Stimulated activated CD4-positive, alpha-beta T cell treated with anti-CD3 and anti-CD28 coated beads, TNF-alpha, amount 100 ng/mL, for 48 hours (primary cell): ENCODE results near the gene HOXC10.

Experiments used
- DNase-seq, 3 donors: peaks; one replicate each; pipeline ENCODE4 v3.0.0-alpha.2; 2020; ENCODE audit warnings: low read depth in 3 of 3

Gene HOXC10

GRCh38 chr12:53965281-53966084 is 19.5 kb upstream of the HOXC10 start:
- DNase-seq, result no peak

- no peak for DNase-seq
Measured at GRCh38 chr12:53966085-53966384, 18.9 kb upstream of the HOXC10 start.

- no peak for DNase-seq
Measured at GRCh38 chr12:53966385-53967133, 18.4 kb upstream of the HOXC10 start.

GRCh38 chr12:53967421-53967925 is 17.5 kb upstream of the HOXC10 start:
- no peak for DNase-seq

GRCh38 chr12:53968214-53969127 is 16.5 kb upstream of the HOXC10 start:
- no peak for DNase-seq

GRCh38 chr12:53969588-53970259 is 15.2 kb upstream of the HOXC10 start:
- DNase-seq, result no peak

GRCh38 chr12:53970451-53970850 is 14.5 kb upstream of the HOXC10 start:
- DNase-seq, result no peak

GRCh38 chr12:53971129-53971528 is 13.8 kb upstream of the HOXC10 start:
- DNase-seq, result no peak

GRCh38 chr12:53971686-53972085 is 13.3 kb upstream of the HOXC10 start:
- no peak for DNase-seq

GRCh38 chr12:53972152-53972702 is 12.7 kb upstream of the HOXC10 start:
- DNase-seq, result no peak

GRCh38 chr12:53972722-53973235 is 12.2 kb upstream of the HOXC10 start, which contains the start of gene HOXC11:
TSS of gene HOXC11 (plus strand) at chr12:53973126. CDS start at chr12:53973242, 116 bp downstream.
- no peak for DNase-seq

GRCh38 chr12:53973236-53974042 is 11.5 kb upstream of the HOXC10 start:
- DNase-seq, result no peak

GRCh38 chr12:53974084-53975063 is 10.6 kb upstream of the HOXC10 start, which contains the start of gene HOTAIR:
TSS of gene HOTAIR (minus strand) at chr12:53974954.
- no peak for DNase-seq

GRCh38 chr12:53975064-53975471 is 9.9 kb upstream of the HOXC10 start:
- no peak for DNase-seq

GRCh38 chr12:53975479-53976152 is 9.3 kb upstream of the HOXC10 start:
- DNase-seq, result no peak

GRCh38 chr12:53976172-53976822 is 8.6 kb upstream of the HOXC10 start:
- DNase-seq, result no peak

GRCh38 chr12:53976823-53977595 is 7.9 kb upstream of the HOXC10 start:
- no peak for DNase-seq
